NCI-H82 (cell line): Measurements from ENCODE around the gene FOXI1.

Experiments used
- DNase-seq: peaks from one replicate; lab custom pipeline; 2025; lab: John Stamatoyannopoulos, UW

Gene FOXI1

GRCh38 chr5:170105642-170106611 lies at the start of gene FOXI1:
Gene FOXI1 (plus strand): TSS chr5:170105897. CDS start chr5:170105958, 61 bp downstream.
- DNase-seq = peak; percentile 22

- no peak for DNase-seq
Observed at GRCh38 chr5:170056561-170057267, 49.0 kb upstream of the FOXI1 start.

- DNase-seq = no peak
Observed at GRCh38 chr5:170057311-170057710, 48.4 kb upstream of the FOXI1 start.

GRCh38 chr5:170059221-170059620 lies 46.5 kb upstream of the FOXI1 start:
- no peak for DNase-seq

- DNase-seq = peak; percentile 41
Observed at GRCh38 chr5:170067152-170067551, 38.5 kb upstream of the FOXI1 start.

GRCh38 chr5:170067574-170068170 lies 38.0 kb upstream of the FOXI1 start:
- no peak for DNase-seq

GRCh38 chr5:170069512-170069911 lies 36.2 kb upstream of the FOXI1 start:
- DNase-seq = no peak

GRCh38 chr5:170070556-170071412 lies 34.9 kb upstream of the FOXI1 start:
- peak; percentile 71 for DNase-seq

GRCh38 chr5:170071748-170072147 lies 33.9 kb upstream of the FOXI1 start:
- no peak for DNase-seq

GRCh38 chr5:170075696-170076095 lies 30.0 kb upstream of the FOXI1 start:
- DNase-seq = no peak

GRCh38 chr5:170076211-170076610 lies 29.5 kb upstream of the FOXI1 start:
- no peak for DNase-seq

- DNase-seq = no peak
Observed at GRCh38 chr5:170076739-170077138, 29.0 kb upstream of the FOXI1 start.

GRCh38 chr5:170077526-170077925 lies 28.2 kb upstream of the FOXI1 start:
- DNase-seq = no peak

GRCh38 chr5:170078458-170078857 lies 27.2 kb upstream of the FOXI1 start:
- no peak for DNase-seq

- no peak for DNase-seq
Observed at GRCh38 chr5:170078931-170079330, 26.8 kb upstream of the FOXI1 start.

- DNase-seq = no peak
Observed at GRCh38 chr5:170080217-170080616, 25.5 kb upstream of the FOXI1 start.

GRCh38 chr5:170080786-170081445 lies 24.8 kb upstream of the FOXI1 start:
- DNase-seq = no peak

GRCh38 chr5:170081616-170082015 lies 24.1 kb upstream of the FOXI1 start:
- DNase-seq = no peak

GRCh38 chr5:170082701-170083100 lies 23.0 kb upstream of the FOXI1 start:
- peak; percentile 21 for DNase-seq

- DNase-seq = no peak
Observed at GRCh38 chr5:170087168-170087817, 18.4 kb upstream of the FOXI1 start.
